MM.1S (cell line): ENCODE data around the gene OR5H1.

ENCODE experiments used
- EZH2phosphoT487 ChIP-seq: fragments of 300-600 bp; sonication (generic); IDR thresholded peaks from 2 replicates; pipeline ENCODE4 v1.6.1; 2018; ENCODE audit warnings: antibody characterized with exemption, low read length
- TF ChIP-seq, protein P1 (sequence below): fragments of 300-600 bp; sonication (generic); IDR thresholded peaks from 2 replicates; pipeline ENCODE4 v1.5.1; 2016; ENCODE audit warnings: antibody characterized with exemption, low read length, mixed read lengths

GRCh38 chr3:98115717-98116116 lies 14.8 kb upstream of the OR5H1 start:
- no peak for TF ChIP-seq EZH2phosphoT487
- TF ChIP-seq, protein P1, sequence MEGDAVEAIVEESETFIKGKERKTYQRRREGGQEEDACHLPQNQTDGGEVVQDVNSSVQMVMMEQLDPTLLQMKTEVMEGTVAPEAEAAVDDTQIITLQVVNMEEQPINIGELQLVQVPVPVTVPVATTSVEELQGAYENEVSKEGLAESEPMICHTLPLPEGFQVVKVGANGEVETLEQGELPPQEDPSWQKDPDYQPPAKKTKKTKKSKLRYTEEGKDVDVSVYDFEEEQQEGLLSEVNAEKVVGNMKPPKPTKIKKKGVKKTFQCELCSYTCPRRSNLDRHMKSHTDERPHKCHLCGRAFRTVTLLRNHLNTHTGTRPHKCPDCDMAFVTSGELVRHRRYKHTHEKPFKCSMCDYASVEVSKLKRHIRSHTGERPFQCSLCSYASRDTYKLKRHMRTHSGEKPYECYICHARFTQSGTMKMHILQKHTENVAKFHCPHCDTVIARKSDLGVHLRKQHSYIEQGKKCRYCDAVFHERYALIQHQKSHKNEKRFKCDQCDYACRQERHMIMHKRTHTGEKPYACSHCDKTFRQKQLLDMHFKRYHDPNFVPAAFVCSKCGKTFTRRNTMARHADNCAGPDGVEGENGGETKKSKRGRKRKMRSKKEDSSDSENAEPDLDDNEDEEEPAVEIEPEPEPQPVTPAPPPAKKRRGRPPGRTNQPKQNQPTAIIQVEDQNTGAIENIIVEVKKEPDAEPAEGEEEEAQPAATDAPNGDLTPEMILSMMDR, result no peak
